Ascending aorta (tissue), 2 donors: Measurements from ENCODE around the gene HCCS. TPM values are rescaled to one million over a fixed set of nuclear protein-coding genes. Genes with fewer than 3 reads are reported as not detected.

ENCODE experiments used
- DNase-seq, 2 donors: peaks; one replicate each; pipeline ENCODE4 v3.0.0-alpha.2; 2019; ENCODE audit warnings: low spot score in 2 of 2
- H3K27ac ChIP-seq, 2 donors: fragments of 200-600 bp; sonication (generic); one replicate each; pipeline ENCODE4 v1.5.1; 2016 to 2017; ENCODE audit warnings: mild to moderate bottlenecking in 1 of 2
- H3K27me3 ChIP-seq: fragments of 200-600 bp; sonication (generic); one replicate; pipeline ENCODE4 v1.5.1; 2017
- H3K36me3 ChIP-seq, 2 donors: fragments of 200-600 bp; sonication (generic); one replicate each; pipeline ENCODE4 v1.5.1; 2016
- H3K4me1 ChIP-seq, 2 donors: fragments of 200-600 bp; sonication (generic); one replicate each; pipeline ENCODE4 v1.5.1; 2016 to 2017; ENCODE audit warnings: mild to moderate bottlenecking in 1 of 2
- H3K4me3 ChIP-seq, 2 donors: fragments of 200-600 bp; sonication (generic); one replicate each; pipeline ENCODE4 v1.5.1; 2016 to 2017; ENCODE audit warnings: mild to moderate bottlenecking in 1 of 2
- H3K9me3 ChIP-seq, 2 donors: fragments of 200-600 bp; sonication (generic); one replicate each; pipeline ENCODE4 v1.5.1; 2016
- intact Hi-C: fragments of 100-400 bp; cut with DNase I; formaldehyde crosslinking; loops from one replicate; pipeline ENCODE4 v1.15.1; 2023
- total RNA-seq: library from RNA; depleted of rRNA; stranded (reverse); fragments of >200 nt; gene quantifications from one replicate; pipeline ENCODE4 v1.1.0, GENCODE V29; 2016
- TF ChIP-seq, protein P1 (sequence below), 3 experiments: fragments of 200-600 bp in 2 of 3; fragments of 450-650 bp in 1 of 3; sonication (generic) in 2 of 3; IDR thresholded peaks; one replicate each; pipeline ENCODE4 v1.5.1; 2016 to 2019; ENCODE audit warnings: antibody characterized with exemption in 3 of 3, mild to moderate bottlenecking in 1 of 3, moderate library complexity in 1 of 3

Gene HCCS
- total RNA-seq, 1 donor from 2014 or later: 65.0 TPM

DNA sequence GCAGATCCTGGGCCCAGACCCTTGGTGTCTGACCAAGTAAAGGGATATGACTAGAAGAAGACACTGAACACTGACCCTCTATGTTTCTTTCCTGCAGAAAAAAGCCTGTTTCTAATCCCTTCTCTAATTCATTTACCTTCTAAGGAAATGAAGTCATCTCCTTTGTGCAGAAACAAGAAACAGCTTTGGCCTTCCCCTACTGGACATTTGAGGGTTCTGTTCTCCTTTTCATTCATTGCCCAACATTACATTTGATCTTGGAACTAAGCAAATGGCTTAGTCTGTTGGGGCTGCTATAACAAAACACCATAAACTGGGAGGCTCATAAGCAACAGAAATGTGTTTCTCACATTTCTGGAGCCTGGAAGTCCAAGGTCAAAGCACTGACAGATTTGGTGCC lies 20.0 kb downstream of the HCCS start:
- no peak overlapping the region for H3K4me3 ChIP-seq
- TF ChIP-seq, protein P1, sequence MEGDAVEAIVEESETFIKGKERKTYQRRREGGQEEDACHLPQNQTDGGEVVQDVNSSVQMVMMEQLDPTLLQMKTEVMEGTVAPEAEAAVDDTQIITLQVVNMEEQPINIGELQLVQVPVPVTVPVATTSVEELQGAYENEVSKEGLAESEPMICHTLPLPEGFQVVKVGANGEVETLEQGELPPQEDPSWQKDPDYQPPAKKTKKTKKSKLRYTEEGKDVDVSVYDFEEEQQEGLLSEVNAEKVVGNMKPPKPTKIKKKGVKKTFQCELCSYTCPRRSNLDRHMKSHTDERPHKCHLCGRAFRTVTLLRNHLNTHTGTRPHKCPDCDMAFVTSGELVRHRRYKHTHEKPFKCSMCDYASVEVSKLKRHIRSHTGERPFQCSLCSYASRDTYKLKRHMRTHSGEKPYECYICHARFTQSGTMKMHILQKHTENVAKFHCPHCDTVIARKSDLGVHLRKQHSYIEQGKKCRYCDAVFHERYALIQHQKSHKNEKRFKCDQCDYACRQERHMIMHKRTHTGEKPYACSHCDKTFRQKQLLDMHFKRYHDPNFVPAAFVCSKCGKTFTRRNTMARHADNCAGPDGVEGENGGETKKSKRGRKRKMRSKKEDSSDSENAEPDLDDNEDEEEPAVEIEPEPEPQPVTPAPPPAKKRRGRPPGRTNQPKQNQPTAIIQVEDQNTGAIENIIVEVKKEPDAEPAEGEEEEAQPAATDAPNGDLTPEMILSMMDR (IDR thresholded peaks at IDR 0.05): no peak
- no peaks in the 10 kb centered on the region for H3K27me3 ChIP-seq
- DNase-seq: no peak
- no peaks in the 10 kb centered on the region for H3K9me3 ChIP-seq
- no peaks in the 10 kb centered on the region for H3K4me1 ChIP-seq
- H3K27ac ChIP-seq: no peak overlapping the region
- H3K36me3 ChIP-seq: no peaks in the 10 kb centered on the region
- intact Hi-C loops: no loop called here

DNA sequence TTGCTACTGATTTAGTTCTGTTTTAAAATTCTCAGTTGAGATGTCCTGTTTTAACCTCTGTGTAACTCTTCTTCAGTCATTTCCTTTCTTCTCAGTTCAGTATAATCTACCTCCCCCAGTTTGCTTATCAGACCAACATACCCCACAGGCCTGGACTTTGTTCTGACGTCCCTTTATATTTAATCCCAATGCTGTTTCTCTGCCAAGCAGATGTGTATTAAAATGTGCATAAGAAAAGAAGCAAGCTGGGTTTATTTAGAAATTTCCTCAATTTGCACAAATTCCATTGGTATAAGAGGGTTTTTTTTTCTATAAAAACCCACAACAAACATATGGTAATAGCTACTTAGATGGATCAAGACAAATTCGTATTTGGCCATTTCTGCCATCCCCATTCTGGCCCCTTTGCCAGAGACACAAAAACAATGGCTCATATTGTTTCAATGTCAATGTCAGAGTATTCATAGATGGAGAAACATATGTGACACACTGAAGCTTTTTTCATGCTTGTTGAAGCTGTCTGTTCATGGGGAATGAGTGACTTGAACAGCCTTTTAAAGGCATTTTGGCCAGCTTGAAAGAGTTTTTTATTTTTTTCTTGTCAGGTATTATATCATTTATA lies 24.5 kb downstream of the HCCS start:
- TF ChIP-seq, protein P1 (IDR thresholded peaks at IDR 0.05): no peak
- no peak overlapping the region for H3K27ac ChIP-seq
- no peaks in the 10 kb centered on the region for H3K9me3 ChIP-seq
- no peak for DNase-seq
- no peak overlapping the region for H3K4me3 ChIP-seq
- intact Hi-C loops: no loop called here
- no peaks in the 10 kb centered on the region for H3K27me3 ChIP-seq
- H3K36me3 ChIP-seq: no peaks in the 10 kb centered on the region
- no peaks in the 10 kb centered on the region for H3K4me1 ChIP-seq

DNA sequence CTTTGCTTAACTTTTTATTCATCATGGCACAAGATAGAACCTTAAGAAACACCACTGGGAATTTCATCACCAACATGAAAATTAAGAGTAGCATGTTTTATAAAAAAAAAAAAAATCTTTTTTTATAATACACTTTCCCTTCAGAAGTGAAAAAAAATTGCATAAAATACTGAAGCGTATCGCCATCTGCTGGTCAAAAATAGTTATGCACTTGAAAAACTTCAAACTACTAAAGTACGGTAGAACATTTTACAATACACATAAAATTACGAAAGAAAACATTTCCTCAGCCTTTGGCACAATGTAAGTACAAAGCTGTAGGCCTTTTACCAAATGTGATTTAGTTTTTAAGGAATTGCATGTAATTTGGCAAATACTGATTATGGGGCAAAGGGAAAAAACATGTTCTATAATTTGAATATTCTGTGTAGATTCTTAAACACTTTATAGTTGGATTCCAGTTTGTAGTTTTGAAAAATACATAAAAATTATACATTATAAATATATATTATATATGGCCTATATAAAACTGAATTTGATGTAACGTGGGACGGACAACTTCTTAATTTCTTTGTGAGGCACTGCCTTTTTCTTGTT lies 26.5 kb downstream of the HCCS start:
- Histone ChIP-seq H3K36me3 (no peaks in the 10 kb centered on the region), H3K27ac (no peak overlapping the region), H3K4me3 (no peak overlapping the region), H3K27me3 (no peaks in the 10 kb centered on the region), H3K4me1 (no peaks in the 10 kb centered on the region), H3K9me3 (no peaks in the 10 kb centered on the region)
- TF ChIP-seq, protein P1 (IDR thresholded peaks at IDR 0.05): peak; percentile 25 to 73 (median 67)
- intact Hi-C loops: loop anchor here (1.0 kb wide), 1 partner anchor 948 kb away; no protein-coding TSS in a partner anchor
- no peak for DNase-seq

DNA sequence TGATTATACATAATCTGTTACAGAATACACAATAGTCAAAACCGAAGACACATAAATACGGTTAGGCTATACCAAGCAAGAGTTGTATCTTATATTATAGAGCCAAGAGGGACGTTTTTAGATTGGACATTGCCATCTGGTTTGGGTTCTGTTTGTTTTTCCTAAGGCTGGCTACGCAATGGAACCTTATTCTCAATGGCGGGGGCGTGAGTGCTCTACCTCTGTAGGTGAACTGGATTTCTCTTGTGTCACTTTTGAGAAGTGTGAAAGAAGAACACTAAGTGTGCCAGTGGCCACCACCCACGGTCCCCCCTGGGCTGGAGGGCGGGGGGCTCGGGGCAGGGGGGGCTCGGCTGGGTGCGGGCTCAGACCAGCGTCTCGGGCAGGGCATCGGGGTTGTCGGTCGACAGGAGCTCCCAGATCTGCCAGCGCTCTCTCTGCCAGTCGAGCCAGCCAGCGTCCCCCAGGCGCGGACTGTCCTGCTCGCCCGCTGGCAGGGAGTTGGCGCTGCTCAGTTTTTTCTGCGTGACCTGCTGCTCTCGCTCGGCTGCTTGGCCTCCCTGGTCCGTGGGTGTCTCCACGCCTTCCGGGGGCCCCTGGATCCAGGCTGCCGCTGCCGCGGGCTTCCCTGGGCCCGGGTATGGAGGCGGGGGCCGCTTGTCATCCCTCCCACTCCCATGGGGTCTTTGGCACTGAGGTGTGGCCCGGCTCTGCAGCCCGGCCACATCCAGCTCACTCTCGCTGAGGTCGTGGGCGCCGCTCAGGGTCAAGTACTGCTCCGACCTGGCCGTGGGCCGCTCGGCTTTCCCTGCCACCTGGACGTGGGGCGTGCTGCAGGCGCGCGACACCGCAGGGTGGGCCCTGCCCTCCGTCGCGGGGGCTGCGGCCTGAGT lies 27.6 kb downstream of the HCCS start:
- TF ChIP-seq, protein P1 (IDR thresholded peaks at IDR 0.05): no peak
- Histone ChIP-seq H3K36me3 (no peaks in the 10 kb centered on the region), H3K9me3 (no peaks in the 10 kb centered on the region), H3K4me1 (no peaks in the 10 kb centered on the region), H3K27me3 (no peaks in the 10 kb centered on the region), H3K27ac (no peak overlapping the region), H3K4me3 (no peak overlapping the region)
- no peak for DNase-seq
- intact Hi-C loops: no loop called here

DNA sequence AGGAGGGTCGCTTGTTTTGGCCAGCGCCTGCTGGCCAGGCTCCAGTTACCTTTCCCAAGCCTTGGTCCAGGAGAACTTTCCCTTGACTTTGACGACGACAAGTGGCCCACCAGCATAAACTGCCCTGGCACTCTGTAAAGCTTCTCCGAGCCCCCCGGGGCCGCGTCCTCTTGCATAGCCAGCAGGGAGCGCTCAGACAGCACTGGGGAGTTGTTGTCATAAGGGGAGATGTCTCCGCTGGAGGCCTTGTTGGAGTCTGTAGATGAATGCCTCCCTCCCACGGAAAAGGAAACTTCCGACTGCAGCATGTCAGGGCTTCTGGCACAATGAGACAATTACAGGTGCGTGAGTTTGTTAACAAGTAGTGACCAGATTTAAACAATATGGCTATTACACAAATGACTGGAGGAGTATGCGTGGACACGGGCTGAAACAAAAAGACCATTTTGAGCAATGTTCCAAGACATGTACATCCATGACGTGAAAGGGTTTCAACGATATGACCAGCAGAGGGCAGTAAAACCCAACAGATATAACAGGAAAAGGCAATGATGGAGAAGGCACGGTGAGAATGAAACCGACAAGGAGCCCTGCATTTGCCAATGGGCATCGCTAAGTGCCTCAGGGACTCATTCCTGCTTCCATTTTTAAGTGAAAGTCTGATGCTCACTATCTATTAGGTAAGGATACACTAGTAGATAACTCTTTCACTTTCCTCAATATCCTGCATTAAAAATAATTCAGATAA lies 33.0 kb downstream of the HCCS start:
- no peaks in the 10 kb centered on the region for H3K27me3 ChIP-seq
- peak in 1 of 2 donors; percentile 76 for DNase-seq
- no peak overlapping the region for H3K4me3 ChIP-seq
- H3K36me3 ChIP-seq: no peaks in the 10 kb centered on the region
- TF ChIP-seq, protein P1 (IDR thresholded peaks at IDR 0.05): peak; percentile 51 to 66 (median 59)
- intact Hi-C loops: loop anchor here (1.0 to 5.0 kb wide), 4 partner anchors 238 to 626 kb away; no protein-coding TSS in a partner anchor
- H3K4me1 ChIP-seq: no peaks in the 10 kb centered on the region
- H3K9me3 ChIP-seq: no peaks in the 10 kb centered on the region
- H3K27ac ChIP-seq: no peak overlapping the region
